ENCODE measurements around the gene WBP1L. TPM values are rescaled to one million over a fixed set of nuclear protein-coding genes. Genes with fewer than 3 reads are reported as not detected.
"Not testable (repeated sequence)": the region's sequence is repeated elsewhere in the genome, so short reads cannot be mapped to it uniquely, and the experiment has no call there.

Gene WBP1L
- polyA plus RNA-seq, 4 donors, result 44.0 to 51.3 (median 48.0) TPM

DNA sequence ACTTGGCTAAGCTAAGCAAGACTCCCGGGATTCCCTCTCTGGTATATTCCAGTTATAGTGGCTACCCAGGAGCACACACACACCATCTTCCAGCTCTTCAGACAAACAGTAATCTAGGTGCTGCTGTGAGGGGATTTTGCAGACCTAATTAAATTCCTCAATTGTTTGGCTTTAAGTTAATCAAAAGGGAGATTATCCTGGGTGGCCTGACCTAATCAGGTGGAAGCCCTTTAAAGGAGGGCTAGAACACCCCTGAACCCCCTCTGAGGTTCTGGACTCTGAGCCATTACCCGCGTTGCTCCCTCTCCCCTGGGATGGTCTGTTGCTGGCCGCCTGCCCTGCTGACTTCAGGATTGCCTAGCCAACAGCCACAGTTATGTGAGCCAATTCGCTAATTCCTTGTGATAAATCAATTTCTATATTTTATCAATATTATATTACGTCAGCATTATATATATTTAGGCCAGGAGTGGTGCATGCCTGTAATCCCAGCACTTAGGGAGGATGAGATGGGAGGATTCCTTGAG is 22.9 kb upstream of the WBP1L start:
- DNase-seq (ENCODE audit: low read depth in 4 of 4, low spot score in 3 of 4), result no peak

- no peak for DNase-seq (ENCODE audit: low read depth in 4 of 4, low spot score in 3 of 4)
Measured at GRCh38 chr10:102721954-102722353, 21.8 kb upstream of the WBP1L start.

DNA sequence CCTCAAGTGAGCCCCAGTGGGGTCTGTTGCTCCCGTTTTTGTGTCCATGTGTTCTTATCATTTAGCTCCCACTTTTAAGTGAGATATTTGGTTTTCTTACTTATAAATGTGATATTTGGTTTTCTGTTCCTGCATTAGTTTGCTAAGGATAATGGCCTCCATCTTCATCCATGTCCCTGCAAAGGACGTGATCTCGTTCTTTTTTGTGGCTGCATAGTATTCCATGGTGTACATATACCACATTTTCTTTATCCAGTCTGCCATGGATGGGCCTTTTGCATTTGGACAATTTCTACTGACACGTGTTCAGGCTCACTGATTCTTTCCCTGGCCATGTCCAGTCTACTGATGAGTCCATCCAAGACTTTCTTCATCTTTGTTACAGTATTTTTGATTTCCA is 19.8 kb upstream of the WBP1L start:
- no peak for DNase-seq (ENCODE audit: low read depth in 4 of 4, low spot score in 3 of 4)

DNA sequence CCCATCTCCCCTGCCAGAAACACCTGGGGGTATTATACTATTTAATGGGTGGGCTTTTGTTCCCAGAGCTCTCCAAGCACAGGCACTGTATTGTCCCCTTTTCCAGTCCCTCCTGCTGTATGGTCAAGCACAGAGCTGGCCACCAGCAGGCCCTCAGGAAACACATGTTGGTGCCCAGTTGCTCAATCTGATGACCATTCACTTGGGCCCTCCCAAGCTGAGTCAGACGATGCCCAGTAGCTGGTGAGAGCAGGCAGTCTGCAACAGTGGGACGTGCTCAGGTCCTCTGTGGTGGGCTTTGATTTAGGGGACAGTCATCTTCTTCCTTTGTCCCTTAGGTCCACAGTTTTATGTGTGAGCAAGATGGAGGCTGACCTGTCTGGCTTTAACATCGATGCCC is 17.5 kb upstream of the WBP1L start:
- DNase-seq (ENCODE audit: low read depth in 4 of 4, low spot score in 3 of 4), result no peak

DNA sequence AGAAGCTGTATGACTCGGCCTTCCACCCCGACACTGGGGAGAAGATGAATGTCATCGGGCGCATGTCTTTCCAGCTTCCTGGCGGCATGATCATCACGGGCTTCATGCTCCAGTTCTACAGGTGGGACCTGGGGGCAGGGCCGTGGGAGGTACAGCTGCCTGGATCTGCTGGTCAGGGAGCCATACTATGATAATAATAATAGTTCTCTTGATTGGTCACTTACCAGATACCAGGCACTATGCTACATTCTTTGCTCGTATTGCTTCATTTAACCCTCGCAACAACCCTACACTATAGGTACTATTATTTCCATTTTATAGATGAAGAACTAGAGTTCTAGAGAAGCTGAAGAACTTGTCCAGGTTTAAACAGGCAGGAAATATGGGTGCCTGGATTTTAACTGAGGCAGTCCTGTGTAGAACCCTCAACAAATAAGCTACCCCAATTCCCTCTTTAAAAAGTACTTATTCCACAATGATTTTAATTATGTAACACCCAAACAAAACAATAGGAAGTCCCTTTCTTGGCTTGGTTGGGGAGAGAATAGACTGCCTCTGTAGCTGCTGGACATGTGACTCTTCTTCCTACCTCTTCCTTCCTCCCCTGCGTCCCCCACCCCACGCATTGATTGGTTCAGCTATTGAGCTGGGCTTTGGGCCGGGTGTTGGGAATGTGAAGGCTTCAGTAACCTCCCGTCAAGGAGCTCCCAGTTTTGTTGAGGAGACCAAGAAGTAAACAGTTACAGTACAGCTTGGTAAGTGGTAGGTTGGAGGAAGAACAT is 16.5 kb upstream of the WBP1L start:
- DNase-seq (ENCODE audit: low read depth in 4 of 4, low spot score in 3 of 4), result no peak

- no peak for DNase-seq (ENCODE audit: low read depth in 4 of 4, low spot score in 3 of 4)
Measured at GRCh38 chr10:102729029-102730026, 14.4 kb upstream of the WBP1L start.

DNA sequence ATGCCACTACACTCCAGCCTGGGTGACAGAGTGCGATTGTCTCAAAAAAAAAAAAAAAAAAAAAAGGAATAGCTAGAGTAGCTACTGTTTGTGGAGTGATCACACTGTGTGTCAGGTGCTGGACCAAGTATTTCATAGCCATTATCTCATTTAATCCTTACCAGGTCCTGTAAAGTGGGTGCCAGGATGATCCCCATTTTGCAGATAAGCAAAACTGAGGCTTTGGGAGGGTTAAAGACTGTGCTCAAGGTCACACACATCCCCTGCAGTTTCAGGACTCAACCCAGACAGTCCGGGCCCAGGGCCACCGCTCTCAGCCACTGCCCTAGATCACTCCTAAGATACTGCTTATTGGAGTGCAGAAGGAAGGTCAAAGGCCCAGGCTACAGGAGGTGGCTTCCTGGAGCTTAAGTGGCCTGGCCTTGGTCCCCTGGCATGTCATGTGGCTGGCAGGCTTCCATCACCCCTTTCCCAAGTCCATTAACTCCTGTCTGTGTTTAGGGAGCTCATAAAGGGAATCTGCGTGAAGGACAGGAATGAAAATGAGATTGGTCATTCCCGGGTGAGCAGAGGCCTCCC is 12.4 kb upstream of the WBP1L start:
- DNase-seq (ENCODE audit: low read depth in 4 of 4, low spot score in 3 of 4), result no peak

DNA sequence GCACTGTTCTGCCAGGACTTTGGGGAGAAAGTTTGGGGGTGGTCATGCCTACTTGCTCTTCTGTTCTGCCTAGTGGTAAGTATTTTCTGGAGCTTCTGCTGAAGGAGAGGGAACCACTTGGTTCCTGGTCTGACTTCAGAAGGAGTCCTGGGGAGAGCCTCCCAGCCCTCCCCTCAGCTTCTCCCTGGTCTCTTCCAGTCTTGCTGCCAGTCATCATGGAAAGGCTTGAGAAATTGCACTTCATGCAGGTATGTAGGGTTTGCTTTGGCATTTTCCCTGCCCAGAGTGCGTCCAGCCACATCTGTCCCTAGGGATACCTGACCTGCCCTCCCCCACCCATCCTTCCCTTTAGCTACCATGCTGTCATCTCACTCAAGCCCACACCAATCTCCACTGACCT is 11.1 kb upstream of the WBP1L start:
- DNase-seq (ENCODE audit: low read depth in 4 of 4, low spot score in 3 of 4), result no peak

DNA sequence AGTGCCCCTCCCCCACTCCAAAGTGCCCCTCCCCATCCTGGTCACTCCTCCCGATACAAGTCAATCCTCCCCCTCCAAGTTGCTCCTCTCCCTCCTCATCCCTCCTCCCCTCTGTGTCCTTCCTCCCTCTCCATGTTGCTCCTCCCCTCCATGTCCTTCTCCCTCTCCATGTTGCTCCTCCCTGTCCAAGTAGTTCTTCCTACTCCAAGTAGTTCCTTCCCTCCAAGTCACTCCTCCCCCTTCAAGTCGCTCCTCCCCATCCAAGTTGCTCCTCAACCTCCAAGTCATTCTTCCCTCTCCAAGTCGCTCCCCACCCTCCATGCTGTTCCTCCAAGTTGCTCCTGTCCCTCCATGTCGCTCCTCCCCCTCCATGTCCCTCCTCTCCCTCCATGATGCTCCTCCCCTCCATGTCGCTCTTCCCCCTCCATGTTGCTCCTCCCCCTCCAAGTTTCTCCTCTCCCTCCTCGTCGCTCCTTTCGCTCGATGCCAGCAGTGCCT is 8.6 kb upstream of the WBP1L start:
- no peak for DNase-seq (ENCODE audit: low read depth in 4 of 4, low spot score in 3 of 4)

DNA sequence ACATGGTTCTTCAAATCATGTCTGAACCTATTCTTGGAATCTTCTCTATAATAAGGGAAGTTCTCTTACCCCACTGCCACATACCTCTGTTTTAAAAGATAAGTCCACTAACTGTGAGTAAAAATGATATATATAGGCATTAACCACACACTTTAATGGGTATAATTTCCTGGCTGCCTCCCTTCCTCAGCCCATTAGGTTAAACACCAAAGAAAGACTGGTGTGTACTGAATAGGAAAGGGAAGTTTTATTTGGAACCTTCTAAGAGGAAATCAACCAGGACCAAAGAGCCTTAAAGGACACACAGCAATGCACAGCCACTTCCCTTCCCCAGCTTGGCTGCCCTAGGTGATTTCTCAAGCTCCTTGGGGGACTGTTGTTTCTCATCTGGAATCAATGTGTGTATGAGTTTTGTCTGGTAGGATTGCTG is 5.0 kb upstream of the WBP1L start:
- no peak for DNase-seq (ENCODE audit: low read depth in 4 of 4, low spot score in 3 of 4)

- DNase-seq (ENCODE audit: low read depth in 4 of 4, low spot score in 3 of 4), result no peak
Measured at GRCh38 chr10:102740229-102740628, 3.5 kb upstream of the WBP1L start.

GRCh38 chr10:102741726-102742237 is 2.0 kb upstream of the WBP1L start:
- no peak for DNase-seq (ENCODE audit: low read depth in 4 of 4, low spot score in 3 of 4)

DNA sequence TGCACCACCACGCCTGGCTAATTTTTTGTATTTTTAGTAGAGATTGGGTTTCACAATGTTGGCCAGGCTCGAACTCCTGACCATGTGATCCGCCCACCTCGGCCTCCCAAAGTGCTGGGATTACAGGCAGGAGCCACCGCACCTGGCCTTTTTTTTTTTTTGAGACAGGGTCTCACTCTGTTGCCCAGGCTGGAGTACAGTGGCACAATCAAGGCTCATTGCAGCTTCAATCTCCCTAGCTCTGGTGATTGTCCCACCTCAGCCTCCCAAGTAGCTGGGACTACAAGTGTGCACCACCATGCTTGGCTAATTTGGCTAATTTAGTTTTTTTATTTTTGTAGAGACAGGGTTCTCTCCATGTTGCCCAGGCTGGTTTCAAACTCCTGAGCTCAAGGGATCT is 1.4 kb upstream of the WBP1L start:
- DNase-seq (ENCODE audit: low read depth in 4 of 4, low spot score in 3 of 4), result not testable (repeated sequence)

- no peak for DNase-seq (ENCODE audit: low read depth in 4 of 4, low spot score in 3 of 4)
Measured at GRCh38 chr10:102743078-102743587, 615 bp upstream of the WBP1L start.

DNA sequence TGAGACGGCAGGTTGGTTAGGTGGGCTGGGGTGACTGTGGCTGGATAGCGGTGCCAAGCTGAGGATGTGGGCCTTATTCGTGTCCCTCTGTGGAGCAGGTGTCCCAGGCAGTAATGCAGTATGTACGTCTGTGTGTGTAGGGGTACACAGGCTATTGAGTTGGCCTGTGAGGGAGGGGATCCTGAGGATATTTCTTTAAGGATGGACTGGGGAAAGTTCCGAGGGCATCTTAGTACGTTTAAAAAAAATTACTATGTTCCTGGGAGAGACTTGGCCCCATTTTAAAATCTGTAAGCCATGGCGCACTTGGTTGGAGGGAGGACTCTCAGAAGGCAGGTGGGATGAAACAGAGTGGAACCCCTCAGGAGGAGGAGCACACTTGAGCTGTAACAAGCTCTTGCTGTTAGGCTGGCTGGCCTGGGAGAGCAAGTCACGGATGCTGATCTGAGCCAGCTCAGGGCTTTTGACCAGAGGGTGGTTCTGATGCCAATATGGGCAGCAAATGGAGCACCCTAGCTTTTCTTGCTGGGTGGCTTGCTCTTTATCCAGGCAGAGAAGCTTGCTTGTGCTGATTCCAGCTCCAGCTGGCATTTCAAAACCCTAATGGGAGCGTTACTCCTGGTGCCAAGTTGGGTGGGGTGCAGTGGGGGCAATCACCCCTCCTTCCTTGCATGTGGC is 765 bp downstream of the WBP1L start:
- no peak for DNase-seq (ENCODE audit: low read depth in 4 of 4, low spot score in 3 of 4)

GRCh38 chr10:102745157-102745556 is 1.4 kb downstream of the WBP1L start:
- no peak for DNase-seq (ENCODE audit: low read depth in 4 of 4, low spot score in 3 of 4)

- DNase-seq (ENCODE audit: low read depth in 4 of 4, low spot score in 3 of 4), result no peak
Measured at GRCh38 chr10:102752266-102752930, 8.7 kb downstream of the WBP1L start.

DNA sequence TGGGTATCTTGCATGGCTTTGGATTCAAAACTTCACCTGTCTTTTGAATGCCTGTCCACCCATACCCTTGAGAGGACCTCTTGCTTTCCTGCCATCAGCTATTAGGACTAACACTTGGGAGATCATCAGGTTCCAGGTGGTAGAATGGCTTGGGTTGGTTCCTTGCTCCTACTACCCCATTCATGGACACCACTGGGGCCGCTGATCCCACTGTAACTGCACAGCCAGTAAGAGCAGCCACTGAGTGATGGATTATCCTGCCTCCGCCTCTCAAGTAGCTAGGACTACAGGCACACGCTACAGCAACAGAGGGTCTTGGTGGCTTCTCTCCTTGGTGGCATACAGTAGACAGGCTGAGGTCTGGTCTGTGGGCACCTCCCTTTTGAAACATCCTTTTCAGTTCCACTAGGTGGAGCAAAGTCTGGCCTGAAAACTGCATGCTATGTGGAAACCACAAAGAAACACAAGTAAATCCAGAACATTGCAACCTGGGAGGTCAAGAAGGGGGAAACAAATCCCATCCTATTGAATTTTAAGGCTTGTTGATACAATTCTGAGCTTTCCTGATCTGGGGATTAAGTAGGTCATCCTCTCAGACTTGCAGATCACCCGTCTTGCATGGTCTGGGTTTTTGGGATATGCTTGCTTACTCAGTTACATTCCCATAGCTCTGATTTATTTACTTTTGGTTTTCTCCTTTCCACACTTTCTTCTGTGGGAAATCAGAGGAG is 9.4 kb downstream of the WBP1L start:
- no peak for DNase-seq (ENCODE audit: low read depth in 4 of 4, low spot score in 3 of 4)

- no peak for DNase-seq (ENCODE audit: low read depth in 4 of 4, low spot score in 3 of 4)
Measured at GRCh38 chr10:102753718-102754117, 10.0 kb downstream of the WBP1L start.
